ENCODE data around the gene SLC36A4.
"Not testable (repeated sequence)": the region's sequence is repeated elsewhere in the genome, so short reads cannot be mapped to it uniquely, and the experiment has no call there.

SLC36A4 gene

DNA sequence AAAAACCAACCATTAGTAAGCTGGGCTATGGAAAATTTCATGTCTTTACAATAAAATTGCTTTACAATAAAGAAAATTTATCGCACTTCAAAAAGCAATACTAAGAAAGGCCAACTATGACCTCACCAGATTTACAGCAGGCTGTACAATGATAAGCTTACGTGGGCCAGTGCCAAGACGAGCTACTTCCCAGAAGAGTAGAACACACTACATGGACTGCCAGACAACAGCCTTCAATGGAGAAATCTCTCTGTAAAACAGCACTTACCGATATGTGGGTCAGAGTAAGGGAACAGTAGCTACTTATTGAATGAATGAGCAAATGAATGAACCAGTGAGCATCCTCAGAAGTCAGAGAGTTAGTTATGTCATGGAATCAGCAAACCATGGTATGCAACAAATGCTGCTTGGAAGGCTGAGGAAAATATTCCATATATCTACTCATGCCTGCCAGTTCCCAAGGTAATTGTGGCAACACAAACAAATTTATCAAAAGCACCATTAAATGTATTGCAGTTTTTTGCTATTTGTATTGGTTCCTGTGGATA lies 74.4 kb downstream of the SLC36A4 start:
- no peak for DNase-seq

DNA sequence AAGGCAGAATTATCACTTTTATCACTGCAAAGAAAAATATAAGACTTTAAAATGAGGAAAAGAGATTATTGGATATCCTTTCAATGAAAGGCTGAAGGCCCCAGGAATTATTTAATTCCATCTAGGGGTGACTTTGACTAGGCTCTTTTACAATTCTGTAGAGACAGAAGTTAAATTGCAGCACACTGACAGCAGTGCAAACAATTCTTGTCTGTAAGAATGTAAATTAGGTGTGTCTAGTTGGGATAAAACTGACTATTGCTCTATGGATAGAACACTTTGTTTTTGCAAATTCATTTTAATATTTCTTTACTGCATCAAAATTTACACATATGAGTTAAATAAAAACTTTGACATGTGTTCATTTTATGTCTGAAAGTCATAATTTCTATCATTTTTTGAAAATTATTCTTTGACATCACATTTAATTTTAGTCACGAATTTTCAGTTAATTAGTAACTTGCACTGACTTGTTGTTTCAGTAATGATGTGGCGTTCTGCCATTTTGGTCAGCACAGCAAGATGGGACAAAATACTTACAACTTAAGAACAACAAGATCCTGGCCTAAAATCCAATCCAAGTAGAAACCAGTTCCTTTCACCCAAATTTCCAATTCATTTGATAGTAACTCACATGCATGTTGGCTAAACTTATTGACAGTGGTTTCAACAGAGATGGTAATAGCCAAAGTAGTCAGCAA lies 75.1 kb downstream of the SLC36A4 start:
- DNase-seq = no peak

DNA sequence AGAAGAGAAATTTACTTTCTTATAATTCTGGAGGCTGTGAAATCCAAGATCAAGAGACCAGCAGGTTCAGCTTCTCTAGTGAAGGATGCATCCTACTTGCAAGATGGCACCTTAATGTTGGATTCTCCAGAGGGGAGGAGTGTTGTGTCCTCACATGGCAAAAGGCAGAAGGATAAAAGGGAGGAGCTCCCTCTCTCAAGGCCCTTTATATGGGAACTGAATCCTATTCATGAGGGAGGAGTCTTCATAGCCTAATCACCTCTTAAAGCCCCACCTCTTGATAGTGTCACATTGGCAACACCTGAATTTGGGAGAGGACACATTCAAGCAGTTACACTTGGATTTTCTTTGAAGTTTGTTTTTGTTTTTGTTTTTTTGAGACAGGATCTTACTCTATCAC lies 79.5 kb downstream of the SLC36A4 start:
- DNase-seq = no peak

DNA sequence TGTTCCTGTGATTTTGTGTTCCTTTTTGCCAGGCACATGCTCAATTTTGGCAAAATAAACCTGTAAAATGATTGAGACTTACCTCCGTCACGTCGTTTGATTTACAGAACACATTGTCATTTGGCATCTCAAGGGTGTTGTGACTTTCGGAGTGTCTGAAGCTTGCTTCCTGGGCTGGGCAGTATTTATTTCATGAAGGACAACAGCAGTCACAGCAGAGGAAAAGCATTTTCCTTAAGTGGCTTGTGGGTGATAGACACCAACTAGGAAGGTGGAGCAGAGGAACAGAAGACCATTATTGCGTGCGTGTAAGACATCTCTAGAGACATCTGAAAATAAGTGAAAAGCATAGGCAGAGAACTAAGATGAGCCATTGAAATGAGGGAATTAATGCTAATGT lies 80.2 kb downstream of the SLC36A4 start:
- no peak for DNase-seq

DNA sequence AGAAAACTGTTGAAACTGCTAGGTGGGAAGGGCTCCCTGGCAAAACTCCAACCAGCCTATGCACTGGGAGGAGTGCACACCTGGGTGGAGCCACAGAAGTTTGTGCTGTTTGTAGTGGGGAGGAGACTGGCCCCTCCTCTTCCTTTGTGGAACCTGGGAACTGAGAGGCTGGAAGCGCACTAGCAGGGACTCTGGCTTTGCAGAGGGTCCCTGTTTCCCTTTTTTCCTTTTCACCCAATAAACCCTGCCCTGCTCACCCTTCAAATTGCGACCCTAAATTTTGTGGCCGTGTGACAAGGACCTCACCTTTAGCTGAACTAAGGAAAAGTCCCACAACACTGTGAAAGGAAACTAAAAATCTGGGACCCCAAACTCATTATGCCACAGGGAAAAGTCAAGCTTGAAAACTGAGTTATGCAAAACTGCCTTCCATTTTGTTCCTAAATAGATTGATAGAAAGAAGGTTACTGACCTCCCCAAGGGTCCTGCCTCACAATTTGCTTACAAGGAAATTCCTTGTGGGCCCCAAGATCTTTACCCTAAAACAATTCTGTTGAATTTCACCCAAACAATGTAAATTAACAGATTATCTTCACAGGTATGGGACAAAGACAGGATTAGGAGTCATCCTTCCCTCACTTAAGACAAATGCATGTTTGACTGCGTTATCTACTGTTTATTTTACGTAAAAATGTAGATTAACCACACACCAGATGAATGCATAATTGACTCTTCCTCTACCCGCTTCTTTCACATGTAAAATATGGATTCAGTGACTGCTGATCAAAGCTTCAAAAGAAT lies 81.0 kb downstream of the SLC36A4 start:
- no peak for DNase-seq

DNA sequence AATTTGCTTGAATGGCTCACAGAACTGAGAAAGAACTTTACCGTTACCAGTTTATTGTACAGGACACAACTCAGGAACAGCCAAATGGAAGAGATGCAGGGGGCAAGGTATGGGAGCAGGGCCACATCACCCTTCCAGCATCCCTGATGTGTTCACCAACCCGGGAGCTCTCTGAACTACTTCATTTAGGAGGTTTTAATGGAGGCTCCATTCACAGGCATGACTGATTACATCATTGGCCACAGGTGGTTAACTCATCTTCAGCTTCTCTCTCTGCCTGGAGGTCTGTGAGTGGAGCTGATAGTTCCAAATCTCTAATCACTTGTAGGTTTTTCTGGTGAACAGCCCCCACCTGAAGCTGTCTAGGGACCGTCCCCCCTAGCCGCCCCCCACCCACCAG lies 83.5 kb downstream of the SLC36A4 start:
- DNase-seq = no peak

DNA sequence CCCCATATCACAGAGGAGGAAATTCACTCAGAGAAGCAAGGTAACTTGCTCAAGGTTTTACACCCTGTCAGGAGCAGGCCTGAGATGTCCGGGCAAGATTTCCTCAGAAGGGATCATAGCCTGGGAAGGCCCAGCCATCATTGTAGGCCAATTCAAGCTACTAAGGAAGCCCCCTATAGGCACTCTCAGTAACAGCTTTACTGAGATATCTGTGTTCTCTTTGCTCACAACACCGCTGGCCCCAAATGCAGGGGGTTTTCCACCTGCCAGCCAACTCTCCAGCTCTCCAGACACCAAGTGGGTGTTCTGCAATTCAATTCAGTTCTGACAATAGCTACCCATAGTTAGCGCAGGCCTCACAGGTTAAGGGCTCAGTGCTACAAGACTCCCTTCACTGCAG lies 84.0 kb downstream of the SLC36A4 start:
- DNase-seq = no peak

DNA sequence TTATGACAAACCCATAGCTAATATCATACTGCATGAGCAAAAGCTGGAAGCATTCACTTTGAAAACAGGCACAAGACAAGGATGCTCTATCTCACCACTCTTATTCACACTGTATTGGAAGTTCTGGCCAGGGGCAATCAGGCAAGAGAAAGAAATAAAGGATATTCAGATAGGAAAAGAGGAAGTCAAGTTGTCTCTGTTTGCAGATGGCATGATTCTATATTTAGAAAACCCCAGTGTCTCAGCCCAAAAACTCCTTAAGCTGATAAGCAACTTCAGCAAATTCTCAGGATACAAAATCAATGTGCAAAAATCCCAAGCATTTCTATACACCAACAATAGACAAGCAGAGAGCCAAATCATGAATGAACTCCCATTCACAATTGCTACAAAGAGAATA lies 86.6 kb downstream of the SLC36A4 start:
- DNase-seq = not testable (repeated sequence)

DNA sequence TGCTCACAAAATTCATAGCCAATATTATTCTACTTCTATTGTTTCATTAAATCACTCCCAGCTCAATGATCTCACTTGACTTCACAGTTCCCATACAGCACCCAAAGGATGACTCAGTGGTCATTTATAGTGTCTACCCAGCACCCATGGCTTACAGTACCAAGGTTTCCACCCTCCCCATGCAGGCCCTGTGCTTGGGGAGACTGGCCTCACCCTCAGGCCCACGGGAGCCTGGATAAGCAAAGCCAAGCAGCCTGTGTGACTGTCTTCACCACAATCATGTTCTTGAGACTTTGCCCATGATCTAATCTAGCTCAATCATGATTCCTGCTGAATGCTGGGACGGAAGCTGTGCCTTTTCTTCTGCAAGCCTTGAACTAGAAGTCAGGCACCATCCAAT lies 97.6 kb downstream of the SLC36A4 start:
- DNase-seq = no peak

DNA sequence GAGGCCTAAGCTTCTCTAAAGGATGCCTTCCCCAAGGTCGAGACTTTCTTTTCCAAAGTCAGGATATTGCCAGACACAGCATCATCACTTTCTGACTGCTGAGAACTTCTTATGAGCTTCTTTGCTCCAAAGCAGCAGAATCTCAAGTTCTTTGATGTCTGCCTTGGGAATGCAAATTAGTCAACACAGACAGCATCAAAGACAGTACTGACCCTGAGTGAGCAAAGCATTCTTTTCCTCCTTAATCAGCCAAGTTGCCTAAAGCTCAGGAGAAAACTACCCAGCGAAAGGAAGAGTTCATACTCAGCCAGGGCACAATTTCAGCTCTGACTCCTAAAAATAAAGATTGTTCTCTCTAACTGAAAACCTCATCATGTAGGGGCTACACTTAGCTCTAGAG lies 98.0 kb downstream of the SLC36A4 start:
- DNase-seq = no peak

Measured in right kidney (tissue), 1 donor.